ENCODE data around the gene IL13RA1. TPM values are rescaled to one million over a fixed set of nuclear protein-coding genes. Genes with fewer than 3 reads are reported as not detected.

IL13RA1 gene
- total and polyA plus RNA-seq, 2 of the 13 experiments (the other 11 are each of a cell fraction or from before 2014, with no cell fraction given) = 56.6 to 73.5 TPM

GRCh38 chrX:118773782-118774181, 46.4 kb downstream of the IL13RA1 start:
- no peak for ATAC-seq
- Histone ChIP-seq H3K4me1 (ENCODE audit: insufficient read depth, low read length) (no peaks in the 10 kb centered on the region), H3K4me2 (ENCODE audit: low read depth, low read length) (no peak overlapping the region), H3K27me3 (ENCODE audit: control insufficient read depth in 1 of 2, insufficient read depth in 2 of 2, low read length in 2 of 2) (no peaks in the 10 kb centered on the region), H3K36me3 (replicated peaks in 1 of 2; ENCODE audit: control insufficient read depth in 1 of 2, insufficient read depth in 2 of 2, low read length in 2 of 2) (no peaks in the 10 kb centered on the region; a peak in 1 of 5 replicates), H3K4me3 (replicated peaks in 1 of 3; ENCODE audit: insufficient read depth in 1 of 3, low read depth in 2 of 3, low read length in 3 of 3) (no peak overlapping the region), H3K9ac (ENCODE audit: insufficient read depth, low read depth, low read length) (no peak overlapping the region), H3K9me3 (ENCODE audit: low read length) (no peaks in the 10 kb centered on the region), H2AFZ (ENCODE audit: low read length) (no peak overlapping the region), H3K27ac (ENCODE audit: extremely low read length, insufficient read depth, low read length) (no peak overlapping the region), H4K20me1 (ENCODE audit: insufficient read depth, low read length) (no peaks in the 10 kb centered on the region), H3K79me2 (ENCODE audit: insufficient read depth, low read length) (no peaks in the 10 kb centered on the region)
- no peak for TF ChIP-seq NCOA1 (CRISPR knock-in tag; IDR thresholded peaks at IDR 0.05)
- TF ChIP-seq ZNF256 (CRISPR knock-in tag; conservative IDR thresholded peaks at IDR 0.05) = no peak
- TF ChIP-seq ZNF567 (CRISPR knock-in tag; IDR thresholded peaks at IDR 0.05; ENCODE audit: borderline replicate concordance) = no peak
- no peak for TF ChIP-seq DNMT3B (CRISPR knock-in tag; conservative IDR thresholded peaks at IDR 0.05)
- no peak for TF ChIP-seq SALL2 (CRISPR knock-in tag; IDR thresholded peaks at IDR 0.05)
- no peak for TF ChIP-seq ZNF24 (IDR thresholded peaks at IDR 0.05)
- TF ChIP-seq SIN3B (IDR thresholded peaks at IDR 0.05; ENCODE audit: low read length) = no peak
- TF ChIP-seq, protein P1, sequence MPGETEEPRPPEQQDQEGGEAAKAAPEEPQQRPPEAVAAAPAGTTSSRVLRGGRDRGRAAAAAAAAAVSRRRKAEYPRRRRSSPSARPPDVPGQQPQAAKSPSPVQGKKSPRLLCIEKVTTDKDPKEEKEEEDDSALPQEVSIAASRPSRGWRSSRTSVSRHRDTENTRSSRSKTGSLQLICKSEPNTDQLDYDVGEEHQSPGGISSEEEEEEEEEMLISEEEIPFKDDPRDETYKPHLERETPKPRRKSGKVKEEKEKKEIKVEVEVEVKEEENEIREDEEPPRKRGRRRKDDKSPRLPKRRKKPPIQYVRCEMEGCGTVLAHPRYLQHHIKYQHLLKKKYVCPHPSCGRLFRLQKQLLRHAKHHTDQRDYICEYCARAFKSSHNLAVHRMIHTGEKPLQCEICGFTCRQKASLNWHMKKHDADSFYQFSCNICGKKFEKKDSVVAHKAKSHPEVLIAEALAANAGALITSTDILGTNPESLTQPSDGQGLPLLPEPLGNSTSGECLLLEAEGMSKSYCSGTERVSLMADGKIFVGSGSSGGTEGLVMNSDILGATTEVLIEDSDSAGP (CRISPR knock-in tag; IDR thresholded peaks at IDR 0.05; ENCODE audit: borderline replicate concordance) = no peak
- no peak for TF ChIP-seq ZBTB39 (CRISPR knock-in tag; IDR thresholded peaks at IDR 0.05)
- TF ChIP-seq MLX (CRISPR knock-in tag; IDR thresholded peaks at IDR 0.05) = no peak
- no peak for TF ChIP-seq ZNF30 (CRISPR knock-in tag; IDR thresholded peaks at IDR 0.05)
- no peak for TF ChIP-seq POLR2A (IDR thresholded peaks at IDR 0.05; ENCODE audit: insufficient read depth in 1 of 2, low read depth in 2 of 2, low read length in 2 of 2)
- TF ChIP-seq ZFYVE20 (CRISPR knock-in tag; IDR thresholded peaks at IDR 0.05; ENCODE audit: borderline replicate concordance, low read depth) = no peak
- TF ChIP-seq CHD2 (IDR thresholded peaks at IDR 0.05; ENCODE audit: low read depth, low read length) = no peak
- POLR2A ChIA-PET = no interaction called here
- no peak for FAIRE-seq
- intact Hi-C loops (cut with micrococcal nuclease; ENCODE audit: unreplicated experiment) = no loop called here
- in situ Hi-C loops (cut with HindIII; ENCODE audit: extremely low pct_ligation_motif_present, low pct_unique_long_range_greater_than_20kb) = no loop called here
- 100% methylated on average over 5 of the region's 5 CpGs for WGBS (ENCODE audit: low lambda C conversion rate)
- no TSS peak for BruUV-seq (replicated peaks)
- DNase-seq (ENCODE audit: low spot score) = no peak
- CTCF ChIA-PET (ENCODE audit: low intra/inter-chr PET ratio, low total read pairs) = no interaction called here
